Glomerular endothelial cell (primary cell): ENCODE measurements around the gene KIAA0825. TPM values are rescaled to one million over a fixed set of nuclear protein-coding genes. Genes with fewer than 3 reads are reported as not detected.

Source experiments
- DNase-seq: peaks from one replicate; pipeline ENCODE4 v3.0.0-alpha.2; 2011; ENCODE audit warnings: low read depth, low spot score; ENCODE audit errors: extremely low read depth
- total RNA-seq: library from RNA; depleted of rRNA; stranded (reverse); fragments of >200 nt; gene quantifications from 2 replicates; pipeline ENCODE4 v1.2.3, GENCODE V29; 2015

Gene KIAA0825
- total RNA-seq, 1 donor from 2014 or later, result 3.0 TPM

GRCh38 chr5:94517490-94518488 is 100.6 kb downstream of the KIAA0825 start:
- no peak for DNase-seq

- DNase-seq, result no peak
Observed at GRCh38 chr5:94516148-94516547, 102.3 kb downstream of the KIAA0825 start.

GRCh38 chr5:94508461-94509148 is 109.8 kb downstream of the KIAA0825 start:
- no peak for DNase-seq

GRCh38 chr5:94505327-94506068 is 112.9 kb downstream of the KIAA0825 start:
- no peak for DNase-seq

GRCh38 chr5:94503677-94504076 is 114.7 kb downstream of the KIAA0825 start:
- no peak for DNase-seq

- DNase-seq, result no peak
Observed at GRCh38 chr5:94501365-94501764, 117.0 kb downstream of the KIAA0825 start.

- DNase-seq, result no peak
Observed at GRCh38 chr5:94499806-94500205, 118.6 kb downstream of the KIAA0825 start.

GRCh38 chr5:94498199-94498598 is 120.2 kb downstream of the KIAA0825 start:
- no peak for DNase-seq

GRCh38 chr5:94485067-94485466 is 133.3 kb downstream of the KIAA0825 start:
- DNase-seq, result no peak

- DNase-seq, result no peak
Observed at GRCh38 chr5:94481059-94481458, 137.3 kb downstream of the KIAA0825 start.

GRCh38 chr5:94480486-94480885 is 137.9 kb downstream of the KIAA0825 start:
- DNase-seq, result no peak

GRCh38 chr5:94473936-94474335 is 144.5 kb downstream of the KIAA0825 start:
- DNase-seq, result no peak

- no peak for DNase-seq
Observed at GRCh38 chr5:94471521-94471920, 146.9 kb downstream of the KIAA0825 start.

- no peak for DNase-seq
Observed at GRCh38 chr5:94470802-94471201, 147.6 kb downstream of the KIAA0825 start.

- no peak for DNase-seq
Observed at GRCh38 chr5:94469894-94470329, 148.5 kb downstream of the KIAA0825 start.

GRCh38 chr5:94467954-94468930 is 150.2 kb downstream of the KIAA0825 start:
- DNase-seq, result no peak

GRCh38 chr5:94467346-94467953 is 151.0 kb downstream of the KIAA0825 start:
- no peak for DNase-seq

GRCh38 chr5:94463739-94464138 is 154.7 kb downstream of the KIAA0825 start:
- no peak for DNase-seq

- DNase-seq, result no peak
Observed at GRCh38 chr5:94461131-94461530, 157.3 kb downstream of the KIAA0825 start.
